HL-60 (cell line): ENCODE results near the gene IGLON5.

Source experiments
- GABPA ChIP-seq: IDR thresholded peaks from 2 replicates; pipeline ENCODE4 v1.6.1; 2012; ENCODE audit warnings: low read depth
- POLR2AphosphoS5 ChIP-seq: IDR thresholded peaks from 2 replicates; pipeline ENCODE4 v1.6.1; 2012; ENCODE audit warnings: low read depth
- REST ChIP-seq: IDR thresholded peaks from 2 replicates; pipeline ENCODE4 v1.6.1; 2012; ENCODE audit warnings: low read depth; ENCODE audit not compliant: insufficient replicate concordance
- SPI1 ChIP-seq: IDR thresholded peaks from 2 replicates; pipeline ENCODE4 v1.6.1; 2012; ENCODE audit warnings: low read depth, mild to moderate bottlenecking, borderline replicate concordance
- TF ChIP-seq, protein P1 (sequence below): IDR thresholded peaks from one replicate; pipeline ENCODE4 v1.5.1; 2011; ENCODE audit warnings: low read length, control low read depth, inconsistent platforms; ENCODE audit not compliant: insufficient read depth

GRCh38 chr19:51321799-51322198 is 10.4 kb downstream of the IGLON5 start:
- TF ChIP-seq, protein P1, sequence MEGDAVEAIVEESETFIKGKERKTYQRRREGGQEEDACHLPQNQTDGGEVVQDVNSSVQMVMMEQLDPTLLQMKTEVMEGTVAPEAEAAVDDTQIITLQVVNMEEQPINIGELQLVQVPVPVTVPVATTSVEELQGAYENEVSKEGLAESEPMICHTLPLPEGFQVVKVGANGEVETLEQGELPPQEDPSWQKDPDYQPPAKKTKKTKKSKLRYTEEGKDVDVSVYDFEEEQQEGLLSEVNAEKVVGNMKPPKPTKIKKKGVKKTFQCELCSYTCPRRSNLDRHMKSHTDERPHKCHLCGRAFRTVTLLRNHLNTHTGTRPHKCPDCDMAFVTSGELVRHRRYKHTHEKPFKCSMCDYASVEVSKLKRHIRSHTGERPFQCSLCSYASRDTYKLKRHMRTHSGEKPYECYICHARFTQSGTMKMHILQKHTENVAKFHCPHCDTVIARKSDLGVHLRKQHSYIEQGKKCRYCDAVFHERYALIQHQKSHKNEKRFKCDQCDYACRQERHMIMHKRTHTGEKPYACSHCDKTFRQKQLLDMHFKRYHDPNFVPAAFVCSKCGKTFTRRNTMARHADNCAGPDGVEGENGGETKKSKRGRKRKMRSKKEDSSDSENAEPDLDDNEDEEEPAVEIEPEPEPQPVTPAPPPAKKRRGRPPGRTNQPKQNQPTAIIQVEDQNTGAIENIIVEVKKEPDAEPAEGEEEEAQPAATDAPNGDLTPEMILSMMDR, result no peak
- TF ChIP-seq REST (no peak), SPI1 (no peak), POLR2AphosphoS5 (no peak), GABPA (no peak)
